Measurements from ENCODE around the gene NKTR.
A peak's percentile ranks its signal among the peaks of the same experiment; 100 is the strongest.

NKTR gene

GRCh38 chr3:42651248-42652091 is 51.0 kb downstream of the NKTR start:
- DNase-seq = peak; percentile 33

- no peak for DNase-seq
Observed at GRCh38 chr3:42652251-42652610, 51.7 kb downstream of the NKTR start.

- DNase-seq = peak; percentile 58
Observed at GRCh38 chr3:42652611-42653302, 52.3 kb downstream of the NKTR start.

- no peak for DNase-seq
Observed at GRCh38 chr3:42653303-42653559, 52.7 kb downstream of the NKTR start.

- DNase-seq = no peak
Observed at GRCh38 chr3:42653560-42654330, 53.3 kb downstream of the NKTR start, which contains the start of gene ZBTB47. Gene ZBTB47, plus strand, starts transcription at chr3:42653697. Its CDS starts 4,659 bp downstream, at chr3:42658356.

- no peak for DNase-seq
Observed at GRCh38 chr3:42654331-42655201, 54.1 kb downstream of the NKTR start.

GRCh38 chr3:42655331-42655888 is 54.9 kb downstream of the NKTR start:
- DNase-seq = no peak

- DNase-seq = no peak
Observed at GRCh38 chr3:42655980-42656679, 55.6 kb downstream of the NKTR start.

GRCh38 chr3:42656680-42657610 is 56.5 kb downstream of the NKTR start:
- no peak for DNase-seq

- DNase-seq = no peak
Observed at GRCh38 chr3:42657675-42658074, 57.2 kb downstream of the NKTR start.

- DNase-seq = no peak
Observed at GRCh38 chr3:42658091-42658770, 57.7 kb downstream of the NKTR start.

- DNase-seq = no peak
Observed at GRCh38 chr3:42658771-42659390, 58.4 kb downstream of the NKTR start.

GRCh38 chr3:42659451-42660130 is 59.1 kb downstream of the NKTR start:
- no peak for DNase-seq

GRCh38 chr3:42660131-42660715 is 59.7 kb downstream of the NKTR start:
- DNase-seq = no peak

GRCh38 chr3:42660898-42661297 is 60.4 kb downstream of the NKTR start:
- no peak for DNase-seq

- no peak for DNase-seq
Observed at GRCh38 chr3:42661593-42662022, 61.1 kb downstream of the NKTR start.

GRCh38 chr3:42662037-42662812 is 61.7 kb downstream of the NKTR start:
- no peak for DNase-seq
